Activated CD4-positive, CD25-positive, alpha-beta regulatory T cell treated with anti-CD3 and anti-CD28 coated beads, Interleukin-2, amount 50 U/mL, for 72 hours (primary cell): Measurements from ENCODE around the gene PRB4.
"Not testable (repeated sequence)": the region's sequence is repeated elsewhere in the genome, so short reads cannot be mapped to it uniquely, and the experiment has no call there.

ENCODE experiments used
- DNase-seq: peaks from one replicate; pipeline ENCODE4 v3.0.0; 2021

The PRB4 gene

DNA sequence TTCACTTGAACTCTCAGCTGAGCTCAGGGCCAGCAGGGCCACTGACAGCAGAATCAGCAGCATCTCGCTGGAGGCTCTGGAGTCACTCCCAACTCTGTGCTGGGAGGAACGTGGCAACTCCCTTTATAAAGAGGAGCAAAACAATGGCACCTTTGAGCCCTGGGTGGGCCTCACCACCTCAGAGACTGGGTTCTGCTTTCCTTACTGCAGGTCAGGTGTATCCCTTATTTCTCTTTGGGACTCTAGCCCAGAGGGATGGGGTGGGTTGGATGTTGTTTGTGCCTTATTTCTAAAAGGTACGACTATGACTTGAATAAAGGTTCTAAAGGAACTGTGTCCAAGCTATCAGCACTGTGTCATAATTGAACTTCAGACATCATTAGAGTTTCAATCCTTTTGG is at the start of gene PRB4:
TSS of gene PRB4 (minus strand) at position 101 of the 400 bp plus-strand sequence. CDS start at position 63, 38 bp downstream.
- DNase-seq: no peak

GRCh38 chr12:11351736-11352135 is 41.5 kb upstream of the PRB4 start:
- not testable (repeated sequence) for DNase-seq

- no peak for DNase-seq
These were observed 38.2 kb upstream of the PRB4 start for GRCh38 chr12:11348439-11348838.

DNA sequence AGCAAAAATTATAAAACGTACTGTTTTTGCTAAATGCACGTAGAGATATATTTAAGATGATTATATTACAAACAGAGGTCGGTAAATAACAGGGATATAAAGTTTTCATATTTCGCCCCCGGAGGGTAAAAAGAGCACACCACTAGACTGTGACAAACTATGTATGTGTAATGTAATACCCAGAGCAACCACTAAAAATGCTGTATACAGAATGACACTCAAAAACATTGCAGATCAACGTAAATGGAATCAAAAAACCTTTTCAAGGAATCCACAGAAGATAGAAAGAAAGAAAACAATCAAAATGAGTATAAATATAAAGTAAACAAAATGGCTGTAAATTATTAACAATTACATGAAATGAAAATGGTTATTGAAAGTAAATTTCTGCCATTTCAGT is 37.6 kb upstream of the PRB4 start:
- no peak for DNase-seq

GRCh38 chr12:11344500-11344899 is 34.3 kb upstream of the PRB4 start:
- DNase-seq: no peak

- DNase-seq: no peak
These were observed 14.2 kb upstream of the PRB4 start for GRCh38 chr12:11324426-11324825.

DNA sequence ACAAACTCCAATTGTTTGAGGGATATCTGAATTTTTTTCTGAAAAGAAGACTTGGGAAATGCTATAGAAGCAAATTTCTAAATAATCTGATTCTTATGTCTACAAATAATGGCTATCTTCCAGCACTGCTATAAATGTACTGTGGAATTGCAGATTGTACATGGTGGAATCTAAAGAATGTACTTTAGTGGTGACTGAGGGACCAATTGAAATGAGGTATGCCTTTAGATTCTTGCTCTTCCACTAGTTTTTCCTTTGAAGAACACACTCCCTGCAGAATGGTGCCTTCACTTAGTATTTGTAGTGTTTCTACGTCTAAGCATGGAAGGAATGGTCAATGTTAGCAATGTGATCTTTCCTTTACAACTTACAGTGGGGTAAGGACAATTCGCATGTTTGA is 11.7 kb upstream of the PRB4 start:
- no peak for DNase-seq

GRCh38 chr12:11307143-11307542 is 3.1 kb downstream of the PRB4 start:
- DNase-seq: no peak

GRCh38 chr12:11273449-11273848 is 36.8 kb downstream of the PRB4 start:
- no peak for DNase-seq

GRCh38 chr12:11269607-11270006 is 40.6 kb downstream of the PRB4 start, which contains the start of gene PRB3:
PRB3 (minus strand) TSS chr12:11269707; CDS start chr12:11269669, 38 bp downstream.
- DNase-seq: no peak

DNA sequence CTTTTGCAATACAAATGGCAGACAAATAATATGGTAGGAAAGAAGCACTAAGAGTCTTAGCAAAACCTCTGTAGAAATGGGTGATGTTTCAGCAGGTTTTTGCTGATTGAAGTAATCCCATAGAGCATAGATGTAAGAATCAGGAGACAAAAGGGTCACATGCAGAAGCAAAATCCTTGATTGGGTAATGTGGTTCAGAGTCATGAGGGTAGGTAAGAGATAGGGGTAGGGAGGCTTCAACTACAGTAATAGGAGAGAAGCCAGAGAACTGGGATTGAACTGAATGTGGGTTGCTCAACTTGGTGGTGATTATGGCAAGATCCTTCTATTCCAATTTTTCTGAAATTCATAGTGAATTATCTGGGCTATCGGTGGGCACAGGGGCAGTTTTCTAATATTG is 45.7 kb downstream of the PRB4 start:
- DNase-seq: no peak
